HG03103 (cell line): ENCODE results near the gene WASHC2A.
"Not testable (repeated sequence)": the region's sequence is repeated elsewhere in the genome, so short reads cannot be mapped to it uniquely, and the experiment has no call there.

ENCODE experiments used
- ATAC-seq: cut with Tn5 transposase; IDR thresholded peaks from one replicate; pipeline ENCODE4 v1.9.1; 2021; ENCODE audit warnings: low read depth; ENCODE audit not compliant: unreplicated experiment

The WASHC2A gene

DNA sequence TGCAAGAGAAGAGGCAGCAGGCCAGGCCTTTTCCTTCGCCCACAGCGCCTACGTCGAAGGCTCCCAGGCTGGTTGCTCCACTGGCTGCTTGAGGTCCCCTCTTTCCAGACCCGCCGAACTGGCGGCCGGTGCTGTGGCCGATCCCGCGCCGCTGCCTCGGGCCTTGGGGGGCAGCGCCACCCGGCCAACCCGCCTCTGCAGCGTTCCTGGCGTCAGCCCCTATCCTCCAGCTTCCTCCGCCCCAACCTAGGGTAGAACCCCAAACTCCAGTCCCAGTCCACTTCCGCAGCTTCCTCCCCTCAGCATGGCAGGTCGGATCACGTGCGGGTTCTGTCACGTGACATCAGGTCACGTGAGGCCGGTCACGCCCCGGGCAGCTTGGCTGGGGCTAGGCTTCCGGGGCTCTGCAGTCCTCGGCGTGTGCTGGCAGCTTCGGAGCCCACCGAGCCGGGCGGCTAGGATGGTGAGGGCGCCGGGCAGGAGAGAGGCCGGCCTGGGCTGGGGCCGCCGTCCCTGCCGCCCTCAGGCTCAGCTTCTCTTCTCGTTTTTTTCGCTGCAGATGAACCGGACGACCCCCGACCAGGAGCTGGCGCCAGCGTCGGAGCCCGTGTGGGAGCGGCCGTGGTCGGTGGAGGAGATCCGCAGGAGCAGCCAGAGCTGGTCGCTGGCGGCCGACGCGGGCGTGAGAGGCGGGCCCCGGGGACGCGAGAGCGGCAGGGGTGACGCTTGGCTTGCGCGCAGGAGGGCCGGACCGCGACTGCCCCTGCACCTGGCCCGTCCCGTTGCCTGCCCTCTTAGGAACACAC lies at the start of gene WASHC2A:
WASHC2A (plus strand) TSS at position 409 of the 806 bp plus-strand sequence; CDS start at position 461, 52 bp downstream.
- peak; percentile 87 for ATAC-seq

DNA sequence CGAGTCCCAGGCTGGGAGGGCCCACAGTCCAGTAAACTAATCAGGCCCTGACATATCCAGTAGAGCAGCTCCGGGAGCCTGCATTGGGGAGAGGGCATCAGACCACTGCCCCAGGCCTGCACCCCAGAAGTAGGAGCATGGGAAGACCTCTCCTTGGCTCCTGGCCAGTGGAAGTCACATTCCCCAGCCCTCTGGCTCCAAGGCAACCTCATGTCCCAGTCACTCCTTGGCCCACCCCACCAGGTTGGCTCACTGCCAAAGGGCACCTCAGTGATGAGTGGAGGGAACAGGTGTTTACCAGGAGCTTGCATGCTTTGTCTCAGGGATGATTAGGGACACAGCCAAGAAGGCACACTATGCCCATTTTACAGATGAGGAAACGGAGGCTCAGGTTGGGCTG lies 48.5 kb upstream of the WASHC2A start:
- not testable (repeated sequence) for ATAC-seq

- ATAC-seq = not testable (repeated sequence)
Observed at GRCh38 chr10:50020451-50021024, 47.2 kb upstream of the WASHC2A start.

DNA sequence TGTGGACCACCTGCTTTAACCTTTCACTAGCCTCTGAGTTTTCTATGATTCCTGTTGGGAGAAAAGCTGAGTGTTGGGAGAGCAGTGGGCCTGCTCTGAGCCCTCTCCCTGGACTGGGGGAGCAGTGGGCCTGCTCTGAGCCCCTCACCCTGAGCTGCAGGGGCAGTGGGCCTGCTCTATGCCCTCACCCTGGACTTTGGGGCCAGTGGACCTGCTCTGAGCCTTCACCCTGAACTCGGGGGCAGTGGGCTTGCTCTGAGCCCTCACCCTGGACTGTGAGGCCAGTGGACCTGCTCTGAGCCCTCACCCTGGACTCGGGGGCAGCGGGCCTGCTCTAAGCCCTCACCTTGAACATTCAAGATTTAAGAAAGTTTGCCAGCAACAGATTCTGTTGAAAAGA lies 46.1 kb upstream of the WASHC2A start:
- ATAC-seq = no peak

GRCh38 chr10:50024716-50025383 lies 42.9 kb upstream of the WASHC2A start:
- not testable (repeated sequence) for ATAC-seq

DNA sequence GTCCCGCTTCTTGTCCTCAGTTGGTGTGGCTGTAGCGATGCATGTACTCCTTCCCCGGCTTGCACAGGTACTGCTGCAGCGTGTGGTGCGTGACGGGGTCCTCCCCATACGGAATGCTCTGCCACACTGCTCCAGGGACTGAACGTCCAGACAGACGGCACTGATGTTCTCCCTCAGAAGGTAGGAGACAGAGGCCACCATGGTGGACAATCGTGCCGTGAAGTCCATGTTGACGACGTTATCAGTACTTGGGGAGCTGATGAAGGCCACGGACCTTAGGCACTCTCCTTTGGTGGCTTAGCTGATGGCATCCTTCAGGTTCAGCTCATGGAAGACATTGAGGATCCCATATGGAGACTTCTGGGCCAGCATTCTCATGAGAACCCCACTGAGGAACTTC lies 42.1 kb upstream of the WASHC2A start:
- ATAC-seq = no peak

DNA sequence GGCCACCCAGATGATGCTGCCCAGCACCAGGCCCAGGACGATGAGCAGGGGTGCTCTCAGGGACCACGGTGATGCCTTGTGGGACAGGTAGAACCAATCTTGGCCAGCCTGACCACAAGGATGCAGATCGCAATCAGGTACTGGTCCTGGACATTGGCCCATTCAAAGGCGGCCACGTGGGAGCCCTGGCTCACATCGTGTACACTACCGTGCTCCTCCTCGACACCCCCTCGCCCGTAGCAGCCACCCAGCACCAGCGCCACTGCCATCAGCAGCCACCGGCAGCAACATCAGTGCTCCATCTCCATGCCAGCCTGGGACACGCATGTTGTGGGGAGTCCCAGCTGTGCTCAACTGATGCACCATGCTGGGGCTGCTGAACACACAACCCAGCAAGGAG lies 40.6 kb upstream of the WASHC2A start:
- no peak for ATAC-seq

DNA sequence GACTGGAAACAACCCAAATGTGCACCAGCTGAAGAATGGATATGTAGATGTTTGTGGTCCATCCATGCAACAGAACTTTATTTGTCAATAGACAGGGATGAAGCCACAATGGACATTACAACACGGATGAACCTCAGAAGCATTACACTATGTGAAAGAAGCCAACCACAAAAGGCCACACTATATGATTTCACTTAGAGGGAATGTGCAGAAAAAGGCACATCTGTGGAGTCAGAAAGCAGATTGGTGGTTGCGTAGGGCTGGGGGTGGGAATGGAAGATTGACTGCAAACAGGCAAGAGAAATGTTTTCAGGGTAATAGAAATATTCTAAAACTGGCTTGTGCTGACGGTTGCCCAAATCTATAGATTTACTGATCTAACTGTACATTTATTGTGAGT lies 34.3 kb upstream of the WASHC2A start:
- ATAC-seq = no peak

DNA sequence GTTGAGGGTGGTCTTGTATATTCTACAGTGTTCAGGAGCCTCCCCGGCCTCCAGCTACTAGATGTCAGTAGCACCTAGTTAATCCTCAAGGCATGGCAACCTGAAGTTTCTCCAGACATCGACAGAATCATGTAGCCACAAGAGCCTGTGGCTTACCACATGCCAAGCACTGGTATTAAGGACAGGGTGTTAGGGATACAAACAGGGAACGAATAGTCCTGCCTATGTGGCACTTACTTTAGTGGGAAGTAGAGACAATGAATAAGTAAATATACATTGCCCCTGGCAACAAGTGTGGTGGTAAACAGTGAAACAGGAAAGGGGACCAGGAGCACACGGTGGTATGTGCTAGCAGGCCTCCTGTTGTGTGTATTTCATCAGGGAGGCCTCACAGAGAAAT lies 32.4 kb upstream of the WASHC2A start:
- not testable (repeated sequence) for ATAC-seq

GRCh38 chr10:50044941-50045664 lies 22.7 kb upstream of the WASHC2A start:
- no peak for ATAC-seq

GRCh38 chr10:50046457-50046856 lies 21.3 kb upstream of the WASHC2A start:
- ATAC-seq = not testable (repeated sequence)

DNA sequence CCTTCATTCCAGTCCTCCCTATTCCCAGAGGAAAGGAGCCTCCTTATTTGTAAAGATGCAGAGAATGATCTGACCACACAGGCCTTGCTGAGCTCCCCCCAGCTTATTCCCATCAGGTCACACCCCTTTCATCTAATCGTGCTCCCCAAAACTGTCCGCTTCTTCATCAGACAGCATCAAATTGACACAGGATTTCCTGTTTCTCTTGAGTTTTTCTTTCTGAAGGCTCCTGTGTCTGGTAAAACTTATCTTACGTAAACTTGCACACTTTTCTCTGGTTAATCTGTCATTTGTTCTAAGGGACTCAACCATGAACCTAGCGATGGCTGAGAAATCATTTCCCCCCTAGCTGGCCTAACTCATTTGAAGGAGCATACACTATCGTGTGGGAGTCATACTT lies 20.2 kb upstream of the WASHC2A start:
- not testable (repeated sequence) for ATAC-seq

GRCh38 chr10:50051995-50052660 lies 15.6 kb upstream of the WASHC2A start:
- not testable (repeated sequence) for ATAC-seq

GRCh38 chr10:50052778-50053376 lies 14.9 kb upstream of the WASHC2A start:
- not testable (repeated sequence) for ATAC-seq

DNA sequence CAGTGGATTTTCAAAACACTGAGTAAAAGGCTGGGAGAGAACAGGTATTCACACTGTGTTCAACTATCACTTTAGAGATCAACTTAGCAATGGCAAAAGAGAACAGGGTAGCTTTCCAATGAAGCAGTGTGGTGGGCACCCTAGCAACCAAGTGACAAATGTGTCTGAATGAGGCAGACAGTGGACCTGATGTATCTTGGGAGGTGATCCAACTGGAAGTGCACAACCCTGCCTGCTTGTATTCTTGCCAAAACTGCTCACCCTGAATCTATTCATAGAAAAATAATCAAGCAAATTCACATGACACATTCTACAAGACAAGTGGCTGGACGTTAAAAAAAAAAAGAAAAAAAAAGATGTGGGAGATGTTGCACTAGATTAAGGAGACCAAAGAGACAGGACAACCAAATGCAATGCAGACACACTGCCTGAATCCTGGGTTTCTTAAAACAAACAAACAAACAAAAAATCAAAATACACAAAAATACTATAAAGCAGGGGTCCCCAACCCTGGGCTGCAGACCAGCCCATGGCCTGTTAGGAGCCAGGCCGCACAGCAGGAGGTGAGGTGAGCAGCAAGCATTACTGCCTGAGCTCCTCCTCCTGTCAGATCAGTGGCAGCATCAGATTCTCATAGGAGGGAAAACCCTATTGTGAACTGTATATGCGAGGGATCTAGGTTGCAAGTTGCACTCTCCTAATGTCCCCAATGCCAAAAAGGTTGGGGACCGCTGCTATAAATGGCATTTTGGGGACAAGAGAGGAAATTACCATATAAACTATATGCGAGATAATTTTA lies 12.1 kb upstream of the WASHC2A start:
- not testable (repeated sequence) for ATAC-seq

DNA sequence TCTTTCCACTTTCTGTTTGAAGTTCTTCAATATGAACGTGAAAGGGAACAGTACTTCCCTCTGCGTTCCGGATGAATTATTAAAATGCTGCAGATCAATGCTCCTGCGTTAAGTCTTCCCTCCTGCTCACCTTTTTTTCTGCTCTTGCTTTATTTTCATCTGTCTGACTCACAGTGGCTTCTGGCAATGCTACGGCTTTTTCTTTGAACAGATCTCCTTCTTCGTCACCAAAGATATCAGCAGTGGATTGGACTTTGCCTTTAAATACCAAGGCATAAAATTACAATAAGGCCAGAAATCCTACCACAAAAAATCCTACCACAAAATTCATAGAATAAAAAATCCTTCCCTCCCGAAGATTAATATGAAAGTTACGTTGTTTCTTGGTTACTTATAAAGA lies 11.1 kb upstream of the WASHC2A start:
- ATAC-seq = not testable (repeated sequence)

GRCh38 chr10:50058727-50059126 lies 9.0 kb upstream of the WASHC2A start:
- not testable (repeated sequence) for ATAC-seq

DNA sequence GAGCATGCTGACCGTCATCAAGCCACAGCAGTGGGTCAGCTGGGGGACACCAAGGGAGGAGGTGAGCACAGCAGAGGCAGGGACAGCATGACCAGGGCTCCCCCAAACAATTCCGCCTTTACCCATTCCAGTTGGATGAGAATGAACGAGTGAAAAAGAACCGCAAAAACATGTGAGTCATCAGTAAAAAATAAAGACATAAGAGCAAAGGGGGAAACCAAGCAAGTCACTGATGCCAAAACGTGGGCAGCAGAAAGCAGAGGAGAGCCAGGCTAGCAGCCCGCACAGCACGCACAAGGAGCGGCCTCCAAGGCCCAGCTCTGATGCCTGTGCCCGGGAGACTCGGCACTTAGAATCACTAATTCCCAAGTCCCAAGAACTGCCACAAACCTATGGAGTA lies 7.8 kb upstream of the WASHC2A start:
- not testable (repeated sequence) for ATAC-seq

DNA sequence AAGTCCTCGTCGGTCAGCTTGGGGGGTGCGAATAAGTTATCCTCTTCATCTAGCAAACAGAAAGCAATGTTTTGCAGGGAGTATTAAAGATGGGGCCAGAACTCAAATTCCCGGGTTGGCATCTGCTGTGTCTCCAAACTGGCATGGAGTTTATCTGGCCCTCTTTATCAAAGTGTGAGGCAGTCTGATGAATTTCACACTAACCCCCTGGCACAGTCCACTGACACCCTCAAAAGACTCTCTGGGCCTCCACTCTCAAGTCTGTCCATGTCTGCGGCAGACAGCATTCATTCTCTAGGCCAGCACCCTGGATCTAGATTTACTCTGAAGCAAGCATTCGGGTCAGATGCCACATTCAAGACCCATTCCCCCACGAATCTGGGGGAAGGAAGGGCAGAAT lies 6.2 kb upstream of the WASHC2A start:
- ATAC-seq = not testable (repeated sequence)
